ENCODE measurements around the gene SLC39A9.

SLC39A9 gene

GRCh38 chr14:69481815-69482568, 83.5 kb downstream of the SLC39A9 start:
- Mint-ChIP-seq H3K36me3 (ENCODE audit: low read depth) (no peaks in the 10 kb centered on the region), H3K4me1 (ENCODE audit: low read depth) (peaks cover 4% of the 10 kb centered on the region), H3K4me3 (no peak overlapping the region), H3K9me3 (no peaks in the 10 kb centered on the region), H3K27me3 (peaks cover 61% of the 10 kb centered on the region), H3K27ac (no peak overlapping the region)
- intact Hi-C loops (cut with micrococcal nuclease), result no loop called here

GRCh38 chr14:69483765-69484443, 85.4 kb downstream of the SLC39A9 start:
- H3K36me3 Mint-ChIP-seq (ENCODE audit: low read depth), result no peaks in the 10 kb centered on the region
- H3K4me3 Mint-ChIP-seq, result peak overlapping the region; percentile 10
- peaks cover 73% of the 10 kb centered on the region for H3K27me3 Mint-ChIP-seq
- peaks cover 4% of the 10 kb centered on the region for H3K4me1 Mint-ChIP-seq (ENCODE audit: low read depth)
- H3K27ac Mint-ChIP-seq, result no peak overlapping the region
- H3K9me3 Mint-ChIP-seq, result no peaks in the 10 kb centered on the region
- intact Hi-C loops (cut with micrococcal nuclease), result no loop called here

DNA sequence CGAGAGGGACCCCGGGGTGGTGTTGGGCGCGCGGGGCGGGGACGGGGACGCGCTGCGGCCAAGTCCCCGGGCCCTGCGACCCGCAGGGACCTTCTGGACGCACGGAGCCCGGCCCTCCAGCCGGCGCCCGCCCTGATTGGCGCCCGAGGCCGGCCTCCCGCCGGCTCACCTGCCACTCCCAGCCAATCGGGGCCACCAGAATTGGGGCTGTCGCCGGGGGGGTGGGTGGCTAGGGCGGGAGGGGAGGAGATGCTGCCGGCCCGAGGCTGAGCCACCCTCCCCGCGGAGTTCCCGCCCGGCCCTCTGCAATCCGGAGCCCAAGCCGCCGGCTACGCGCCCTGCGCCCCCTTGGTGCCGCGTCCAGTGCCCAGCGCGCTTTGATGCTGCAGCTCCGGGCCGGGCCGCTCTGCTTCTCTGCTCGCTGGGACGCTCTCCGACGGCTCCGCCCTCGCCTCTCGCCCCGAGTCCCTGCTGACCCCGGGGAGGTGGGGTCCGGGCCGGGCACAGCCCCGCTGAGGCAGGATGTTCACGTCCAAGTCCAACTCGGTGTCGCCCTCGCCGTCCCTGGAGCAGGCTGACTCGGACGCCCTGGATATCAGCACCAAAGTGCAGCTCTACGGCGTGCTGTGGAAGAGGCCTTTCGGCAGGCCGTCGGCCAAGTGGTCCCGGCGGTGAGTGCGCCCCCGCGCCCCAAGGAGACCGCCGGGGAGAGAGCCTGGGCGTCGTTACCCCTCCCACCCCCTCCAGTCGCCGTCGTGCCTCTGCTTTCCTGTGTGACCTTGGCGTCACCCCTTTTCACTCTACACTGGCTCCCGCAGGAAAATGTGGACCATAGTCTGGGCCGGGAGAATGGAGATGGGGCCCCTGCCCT, 86.2 kb downstream of the SLC39A9 start, which contains the start of gene PLEKHD1:
Gene PLEKHD1, plus strand, starts transcription at position 285 of the 871 bp plus-strand sequence. Its CDS starts 238 bp downstream, at position 523.
- peaks cover 4% of the 10 kb centered on the region for H3K4me1 Mint-ChIP-seq (ENCODE audit: low read depth)
- H3K9me3 Mint-ChIP-seq, result no peaks in the 10 kb centered on the region
- H3K27ac Mint-ChIP-seq, result no peak within 1 kb of the TSS
- H3K36me3 Mint-ChIP-seq (ENCODE audit: low read depth), result no peaks in the 10 kb centered on the region
- peak within 1 kb of the TSS; percentile 10 for H3K4me3 Mint-ChIP-seq
- intact Hi-C loops (cut with micrococcal nuclease), result no loop called here
- H3K27me3 Mint-ChIP-seq, result peaks cover 76% of the 10 kb centered on the region

DNA sequence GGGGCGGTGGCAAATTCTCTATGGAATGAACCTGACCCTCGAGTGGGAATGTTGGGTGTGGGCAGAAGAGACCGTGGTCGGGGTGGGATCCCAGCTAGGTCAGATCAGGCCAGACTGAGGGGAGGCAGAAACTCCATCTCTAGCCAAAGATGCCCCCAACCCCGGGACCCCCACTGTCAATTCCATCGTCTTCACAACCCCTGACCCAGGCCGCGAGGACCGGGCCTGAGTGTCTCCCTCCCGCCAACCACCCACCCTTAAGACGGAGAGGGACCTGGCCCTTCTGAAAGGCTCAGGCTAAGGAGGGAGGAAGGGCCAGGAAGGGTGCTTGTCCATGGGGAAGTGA, 86.8 kb downstream of the SLC39A9 start:
- Mint-ChIP-seq H3K9me3 (no peaks in the 10 kb centered on the region), H3K36me3 (ENCODE audit: low read depth) (no peaks in the 10 kb centered on the region), H3K4me1 (ENCODE audit: low read depth) (peaks cover 4% of the 10 kb centered on the region), H3K4me3 (no peak overlapping the region), H3K27me3 (peaks cover 73% of the 10 kb centered on the region), H3K27ac (no peak overlapping the region)
- intact Hi-C loops (cut with micrococcal nuclease), result no loop called here

- H3K4me3 Mint-ChIP-seq, result no peak overlapping the region
- H3K36me3 Mint-ChIP-seq (ENCODE audit: low read depth), result no peaks in the 10 kb centered on the region
- H3K9me3 Mint-ChIP-seq, result no peaks in the 10 kb centered on the region
- intact Hi-C loops (cut with micrococcal nuclease), result no loop called here
- peaks cover 4% of the 10 kb centered on the region for H3K4me1 Mint-ChIP-seq (ENCODE audit: low read depth)
- H3K27me3 Mint-ChIP-seq, result peaks cover 76% of the 10 kb centered on the region
- no peak overlapping the region for H3K27ac Mint-ChIP-seq
These were observed 87.2 kb downstream of the SLC39A9 start for GRCh38 chr14:69485701-69486100.

DNA sequence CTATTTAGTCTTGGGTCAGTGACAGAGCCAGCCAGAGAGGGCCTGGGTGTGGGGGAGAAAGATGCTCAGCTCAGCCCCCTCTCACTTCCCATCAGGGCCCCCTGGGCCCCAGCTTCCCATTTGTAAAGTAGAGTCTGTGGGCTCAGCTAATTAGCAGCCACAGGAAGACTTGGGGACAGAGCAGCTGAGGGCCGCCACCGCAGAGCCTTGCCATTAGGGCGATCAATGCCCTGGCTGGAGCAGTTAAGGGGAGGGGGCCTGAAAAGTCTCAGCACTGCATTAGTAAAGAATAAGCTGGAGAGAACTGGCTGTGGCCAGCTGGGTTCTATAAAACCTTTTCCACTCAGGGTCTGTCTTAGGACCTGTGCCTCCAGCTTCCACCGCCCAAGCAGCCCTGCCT, 88.7 kb downstream of the SLC39A9 start:
- Mint-ChIP-seq H3K27ac (no peak overlapping the region), H3K9me3 (no peaks in the 10 kb centered on the region), H3K4me1 (ENCODE audit: low read depth) (peaks cover 4% of the 10 kb centered on the region), H3K27me3 (peaks cover 80% of the 10 kb centered on the region), H3K4me3 (no peak overlapping the region), H3K36me3 (ENCODE audit: low read depth) (no peaks in the 10 kb centered on the region)
- intact Hi-C loops (cut with micrococcal nuclease), result no loop called here

- Mint-ChIP-seq H3K4me3 (no peak overlapping the region), H3K27me3 (peaks cover 77% of the 10 kb centered on the region), H3K9me3 (no peaks in the 10 kb centered on the region), H3K27ac (no peak overlapping the region), H3K4me1 (ENCODE audit: low read depth) (peaks cover 4% of the 10 kb centered on the region), H3K36me3 (ENCODE audit: low read depth) (no peaks in the 10 kb centered on the region)
- intact Hi-C loops (cut with micrococcal nuclease), result no loop called here
These were observed 89.3 kb downstream of the SLC39A9 start for GRCh38 chr14:69487771-69488170.

DNA sequence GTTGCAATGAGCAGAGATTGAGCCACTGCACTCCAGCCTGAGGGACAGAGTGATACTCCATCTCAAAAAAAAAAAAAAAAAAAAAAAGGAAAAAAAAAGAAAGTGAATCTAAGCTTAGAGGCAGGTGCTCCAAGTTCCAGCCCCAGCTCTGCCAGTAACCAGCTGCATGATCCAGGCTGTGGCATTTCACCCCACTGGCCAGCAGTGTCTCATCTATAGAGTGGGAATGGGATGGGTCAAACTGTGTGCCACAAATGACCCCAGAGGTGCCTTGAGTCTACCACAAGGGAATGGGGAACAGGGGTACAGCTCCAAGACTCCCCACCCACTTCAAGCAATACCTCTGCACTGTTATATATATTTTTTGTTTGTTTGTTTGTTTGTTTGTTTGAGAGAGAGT, 91.0 kb downstream of the SLC39A9 start:
- H3K27me3 Mint-ChIP-seq, result peaks cover 70% of the 10 kb centered on the region
- H3K4me3 Mint-ChIP-seq, result no peak overlapping the region
- intact Hi-C loops (cut with micrococcal nuclease), result no loop called here
- no peaks in the 10 kb centered on the region for H3K36me3 Mint-ChIP-seq (ENCODE audit: low read depth)
- no peak overlapping the region for H3K27ac Mint-ChIP-seq
- no peaks in the 10 kb centered on the region for H3K4me1 Mint-ChIP-seq (ENCODE audit: low read depth)
- no peaks in the 10 kb centered on the region for H3K9me3 Mint-ChIP-seq

DNA sequence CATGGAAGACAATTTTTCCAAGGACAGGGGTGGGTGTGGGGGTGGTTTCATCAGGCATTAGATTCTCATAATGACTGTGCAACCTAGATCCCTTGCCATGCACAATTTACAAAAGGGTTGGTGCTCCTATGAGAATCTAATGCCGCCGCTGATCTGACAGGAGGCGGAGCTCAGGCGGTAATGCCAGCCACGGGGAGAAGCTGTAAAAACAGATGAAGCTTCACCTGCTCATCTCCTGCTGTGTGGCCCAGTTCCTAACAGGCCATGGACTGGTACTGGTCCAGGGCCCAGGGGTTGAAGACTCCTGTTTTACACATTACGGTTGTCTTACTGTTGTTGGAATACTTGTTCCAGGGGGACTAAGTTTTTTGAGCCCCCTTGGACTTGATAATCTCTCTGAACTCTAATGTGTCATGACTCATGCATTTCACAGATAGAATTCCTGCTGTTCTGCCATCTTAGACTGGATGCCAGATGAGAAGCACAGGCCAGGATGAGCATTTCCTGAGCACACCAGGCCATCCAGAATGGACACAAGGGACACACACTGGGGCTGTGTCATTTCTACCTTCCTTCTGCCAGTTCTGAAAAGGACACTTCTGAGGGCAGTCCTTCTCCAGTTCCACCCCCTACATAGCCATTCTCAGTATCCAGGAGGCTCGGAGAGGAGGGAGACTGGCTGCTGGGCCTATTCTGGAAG, 91.9 kb downstream of the SLC39A9 start:
- Mint-ChIP-seq H3K27me3 (peaks cover 67% of the 10 kb centered on the region), H3K36me3 (ENCODE audit: low read depth) (no peaks in the 10 kb centered on the region), H3K9me3 (no peaks in the 10 kb centered on the region), H3K4me1 (ENCODE audit: low read depth) (no peaks in the 10 kb centered on the region), H3K4me3 (no peak overlapping the region), H3K27ac (no peak overlapping the region)
- intact Hi-C loops (cut with micrococcal nuclease), result no loop called here

DNA sequence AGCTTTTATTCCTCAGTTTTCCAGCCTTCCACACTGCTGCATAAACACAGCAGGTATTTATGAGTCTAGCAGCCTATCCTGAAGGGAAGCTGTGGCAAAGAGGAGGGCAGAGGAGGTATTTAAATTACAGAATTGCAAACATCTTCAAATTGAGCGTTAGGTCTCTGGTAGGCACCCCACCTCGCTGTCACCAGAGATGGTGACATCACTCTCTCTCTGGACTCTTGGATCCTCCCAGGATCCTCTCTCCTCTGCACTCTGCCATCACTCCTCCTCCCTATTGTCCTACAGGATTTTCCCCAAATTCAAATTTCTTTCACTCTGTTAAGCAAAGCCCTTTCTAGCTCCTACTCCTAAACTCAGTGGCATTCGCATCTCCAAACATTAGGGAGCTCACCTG, 92.7 kb downstream of the SLC39A9 start:
- H3K9me3 Mint-ChIP-seq, result no peaks in the 10 kb centered on the region
- H3K27me3 Mint-ChIP-seq, result peaks cover 59% of the 10 kb centered on the region
- no peaks in the 10 kb centered on the region for H3K4me1 Mint-ChIP-seq (ENCODE audit: low read depth)
- H3K36me3 Mint-ChIP-seq (ENCODE audit: low read depth), result no peaks in the 10 kb centered on the region
- intact Hi-C loops (cut with micrococcal nuclease), result no loop called here
- H3K27ac Mint-ChIP-seq, result no peak overlapping the region
- no peak overlapping the region for H3K4me3 Mint-ChIP-seq

DNA sequence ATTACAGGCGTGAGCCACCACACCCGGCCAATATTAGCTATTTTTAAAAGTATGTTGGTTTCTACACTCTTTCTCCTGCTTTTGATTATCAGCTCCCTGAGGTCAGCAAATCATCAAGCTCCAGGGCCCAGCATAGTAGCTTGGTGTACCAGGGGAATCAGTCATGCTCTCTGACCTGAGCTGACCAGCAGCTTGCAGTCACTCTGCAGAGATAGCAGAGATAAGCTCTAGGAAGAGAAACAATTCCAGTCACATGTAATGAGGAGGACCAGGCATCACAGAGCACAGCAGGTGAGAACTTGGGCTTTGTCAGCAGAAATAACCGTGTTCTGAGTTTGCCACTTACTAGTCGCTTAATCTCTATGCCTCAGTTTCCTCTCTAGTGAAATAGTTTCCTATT, 94.5 kb downstream of the SLC39A9 start:
- Mint-ChIP-seq H3K27me3 (peaks cover 42% of the 10 kb centered on the region), H3K9me3 (no peaks in the 10 kb centered on the region), H3K27ac (no peak overlapping the region), H3K4me3 (no peak overlapping the region), H3K4me1 (ENCODE audit: low read depth) (no peaks in the 10 kb centered on the region), H3K36me3 (ENCODE audit: low read depth) (no peaks in the 10 kb centered on the region)
- intact Hi-C loops (cut with micrococcal nuclease), result no loop called here

- Mint-ChIP-seq H3K4me1 (ENCODE audit: low read depth) (no peaks in the 10 kb centered on the region), H3K4me3 (no peak overlapping the region), H3K27me3 (peaks cover 36% of the 10 kb centered on the region), H3K9me3 (no peaks in the 10 kb centered on the region), H3K27ac (no peak overlapping the region), H3K36me3 (ENCODE audit: low read depth) (no peaks in the 10 kb centered on the region)
- intact Hi-C loops (cut with micrococcal nuclease), result no loop called here
These were observed 95.3 kb downstream of the SLC39A9 start for GRCh38 chr14:69493791-69494190.

GRCh38 chr14:69495341-69495921, 96.9 kb downstream of the SLC39A9 start:
- H3K4me3 Mint-ChIP-seq, result no peak overlapping the region
- H3K27ac Mint-ChIP-seq, result no peak overlapping the region
- H3K9me3 Mint-ChIP-seq, result no peaks in the 10 kb centered on the region
- intact Hi-C loops (cut with micrococcal nuclease), result no loop called here
- H3K4me1 Mint-ChIP-seq (ENCODE audit: low read depth), result no peaks in the 10 kb centered on the region
- peaks cover 30% of the 10 kb centered on the region for H3K27me3 Mint-ChIP-seq
- H3K36me3 Mint-ChIP-seq (ENCODE audit: low read depth), result no peaks in the 10 kb centered on the region
